ENCODE data around the gene SCAF1. TPM values are rescaled to one million over a fixed set of nuclear protein-coding genes. Genes with fewer than 3 reads are reported as not detected.

The SCAF1 gene, protein sequence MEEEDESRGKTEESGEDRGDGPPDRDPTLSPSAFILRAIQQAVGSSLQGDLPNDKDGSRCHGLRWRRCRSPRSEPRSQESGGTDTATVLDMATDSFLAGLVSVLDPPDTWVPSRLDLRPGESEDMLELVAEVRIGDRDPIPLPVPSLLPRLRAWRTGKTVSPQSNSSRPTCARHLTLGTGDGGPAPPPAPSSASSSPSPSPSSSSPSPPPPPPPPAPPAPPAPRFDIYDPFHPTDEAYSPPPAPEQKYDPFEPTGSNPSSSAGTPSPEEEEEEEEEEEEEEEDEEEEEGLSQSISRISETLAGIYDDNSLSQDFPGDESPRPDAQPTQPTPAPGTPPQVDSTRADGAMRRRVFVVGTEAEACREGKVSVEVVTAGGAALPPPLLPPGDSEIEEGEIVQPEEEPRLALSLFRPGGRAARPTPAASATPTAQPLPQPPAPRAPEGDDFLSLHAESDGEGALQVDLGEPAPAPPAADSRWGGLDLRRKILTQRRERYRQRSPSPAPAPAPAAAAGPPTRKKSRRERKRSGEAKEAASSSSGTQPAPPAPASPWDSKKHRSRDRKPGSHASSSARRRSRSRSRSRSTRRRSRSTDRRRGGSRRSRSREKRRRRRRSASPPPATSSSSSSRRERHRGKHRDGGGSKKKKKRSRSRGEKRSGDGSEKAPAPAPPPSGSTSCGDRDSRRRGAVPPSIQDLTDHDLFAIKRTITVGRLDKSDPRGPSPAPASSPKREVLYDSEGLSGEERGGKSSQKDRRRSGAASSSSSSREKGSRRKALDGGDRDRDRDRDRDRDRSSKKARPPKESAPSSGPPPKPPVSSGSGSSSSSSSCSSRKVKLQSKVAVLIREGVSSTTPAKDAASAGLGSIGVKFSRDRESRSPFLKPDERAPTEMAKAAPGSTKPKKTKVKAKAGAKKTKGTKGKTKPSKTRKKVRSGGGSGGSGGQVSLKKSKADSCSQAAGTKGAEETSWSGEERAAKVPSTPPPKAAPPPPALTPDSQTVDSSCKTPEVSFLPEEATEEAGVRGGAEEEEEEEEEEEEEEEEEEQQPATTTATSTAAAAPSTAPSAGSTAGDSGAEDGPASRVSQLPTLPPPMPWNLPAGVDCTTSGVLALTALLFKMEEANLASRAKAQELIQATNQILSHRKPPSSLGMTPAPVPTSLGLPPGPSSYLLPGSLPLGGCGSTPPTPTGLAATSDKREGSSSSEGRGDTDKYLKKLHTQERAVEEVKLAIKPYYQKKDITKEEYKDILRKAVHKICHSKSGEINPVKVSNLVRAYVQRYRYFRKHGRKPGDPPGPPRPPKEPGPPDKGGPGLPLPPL
- 6.4 TPM for total RNA-seq (2013)
- polyA plus RNA-seq (1 to 10 TPM in 1 of 3 donors, under 1 TPM in 2; 0.39 to 7.5 (median 0.68) TPM), polyA minus RNA-seq (7.3 and 12.4 TPM in 2 replicates), total RNA-seq (7.9 to 26.3 (median 13.4) reads per million in 11 experiments)

DNA sequence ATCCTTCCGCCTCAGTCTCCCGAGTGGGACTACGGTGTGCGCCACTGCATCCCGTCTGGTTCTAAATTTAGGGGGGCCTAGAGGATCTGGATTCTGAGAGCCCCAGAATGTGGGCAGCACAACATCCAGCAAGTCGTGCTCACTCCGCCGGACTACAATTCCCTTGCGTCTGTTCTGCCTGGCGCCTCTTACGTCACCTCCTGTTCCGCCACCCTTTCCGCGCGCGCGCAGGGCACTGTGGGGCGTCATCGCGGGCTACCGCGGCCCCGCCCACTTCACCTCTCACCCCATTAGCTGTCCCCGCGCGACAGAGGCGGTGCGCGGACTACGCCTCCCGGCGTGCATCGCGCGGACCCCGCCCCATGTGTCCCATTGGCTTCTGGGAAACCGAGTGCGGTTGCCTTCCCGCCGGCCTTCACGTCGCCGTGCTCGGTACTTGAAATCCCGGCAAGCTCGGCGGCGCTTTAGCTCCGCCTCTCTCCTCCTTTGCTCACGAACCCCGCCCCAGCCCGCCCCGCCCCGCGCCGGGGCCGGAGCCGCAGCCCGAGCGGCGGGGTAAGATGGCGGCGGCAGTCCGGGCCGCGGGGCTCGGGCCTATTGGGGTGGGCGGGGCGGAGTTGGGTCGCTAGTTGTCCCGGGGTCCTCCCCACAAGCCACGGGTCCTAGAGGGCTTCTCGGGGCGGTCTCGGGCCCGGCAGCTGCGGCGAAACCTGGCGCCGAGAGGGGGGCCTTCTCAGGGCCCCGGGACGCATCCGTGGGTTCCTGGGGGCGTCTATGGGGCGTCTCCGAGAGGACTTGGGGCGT lies at the start of gene SCAF1:
Gene SCAF1 (plus strand): TSS at position 522 of the 804 bp plus-strand sequence. CDS start 2,818 bp downstream, outside the sequence.
- peak within 1 kb of the TSS; percentile 99 to 100 (median 100) for H3K27ac Mint-ChIP-seq
- intact Hi-C loops (cut with micrococcal nuclease), result loop anchor here (1.0 to 5.0 kb wide), 7 partner anchors 22 to 235 kb away; partner anchors contain the start of genes PRMT1 (in 2 of the 2), AKT1S1 (in 1 of the 2), AP2A1 (in 1 of the 2) and PRR12 (in 1 of the 2)
- H3K79me2 ChIP-seq (ENCODE audit: insufficient read depth, low read length), result peaks cover 41% of the 10 kb centered on the region
- peaks cover 24% of the 10 kb centered on the region for H4K20me1 ChIP-seq (ENCODE audit: insufficient read depth, low read length)
- H2AFZ ChIP-seq (ENCODE audit: insufficient read depth, low read depth, low read length, poor library complexity, severe bottlenecking), result peak within 1 kb of the TSS; percentile 94
- H3K36me3 Mint-ChIP-seq, result peaks cover 17 to 27% of the 10 kb centered on the region in 2 donors
- H3K9me3 ChIP-seq (replicated peaks in 1 of 2; ENCODE audit: control insufficient read depth in 1 of 2, insufficient read depth in 1 of 2, low read length in 2 of 2), result no peaks in the 10 kb centered on the region
- H3K36me3 ChIP-seq (replicated peaks in 1 of 2; ENCODE audit: control insufficient read depth in 1 of 2, insufficient read depth in 2 of 2, low read length in 2 of 2), result peaks cover 13 to 26% of the 10 kb centered on the region in 2 donors
- peaks cover 0 to 2% (median 0%) of the 10 kb centered on the region in 7 donors for H3K9me3 Mint-ChIP-seq
- peaks cover 0 to 12% (median 8%) of the 10 kb centered on the region in 3 donors for H3K27me3 Mint-ChIP-seq (ENCODE audit: low read depth in 3 of 3)
- H3K4me2 ChIP-seq (replicated peaks; ENCODE audit: extremely low read depth, low read length, poor library complexity, severe bottlenecking), result peak within 1 kb of the TSS; percentile 96
- peaks cover 51% of the 10 kb centered on the region for H3K4me1 Mint-ChIP-seq
- no peaks in the 10 kb centered on the region for H3K27me3 ChIP-seq (ENCODE audit: control insufficient read depth in 2 of 2, insufficient read depth in 2 of 2, low read length in 2 of 2)
- peak within 1 kb of the TSS; percentile 70 to 99 (median 98) for H3K4me3 ChIP-seq (replicated peaks in 1 of 3; ENCODE audit: low read depth in 2 of 3, low read length in 3 of 3)
- TF ChIP-seq CTCF (IDR thresholded peaks at IDR 0.05), result no peak
- H3K9ac ChIP-seq (ENCODE audit: insufficient read depth, low read length, poor library complexity, severe bottlenecking), result peak within 1 kb of the TSS; percentile 98
- peak; percentile 99 to 100 (median 100) for DNase-seq
- WGBS (ENCODE audit: insufficient coverage), result under 1% methylated on average over 82 of the region's 87 CpGs
- H3K27ac ChIP-seq (ENCODE audit: low read depth in 1 of 2, low read length in 2 of 2), result peak within 1 kb of the TSS; percentile 98
- peak within 1 kb of the TSS; percentile 95 to 99 for H3K4me3 Mint-ChIP-seq
- peaks cover 45 to 51% of the 10 kb centered on the region in 2 donors for H3K4me1 ChIP-seq (ENCODE audit: control insufficient read depth in 1 of 2, insufficient read depth in 2 of 2, low read length in 2 of 2)

All from CD14-positive monocyte (primary cell).